GM12872 (cell line): Measurements from ENCODE around the gene CISD1.

ENCODE experiments used
- CTCF ChIP-seq: IDR thresholded peaks from 3 replicates; pipeline ENCODE4 v1.5.1; 2011; ENCODE audit warnings: low read depth, mild to moderate bottlenecking, low read length, moderate library complexity; ENCODE audit not compliant: insufficient read depth

CISD1 gene

DNA sequence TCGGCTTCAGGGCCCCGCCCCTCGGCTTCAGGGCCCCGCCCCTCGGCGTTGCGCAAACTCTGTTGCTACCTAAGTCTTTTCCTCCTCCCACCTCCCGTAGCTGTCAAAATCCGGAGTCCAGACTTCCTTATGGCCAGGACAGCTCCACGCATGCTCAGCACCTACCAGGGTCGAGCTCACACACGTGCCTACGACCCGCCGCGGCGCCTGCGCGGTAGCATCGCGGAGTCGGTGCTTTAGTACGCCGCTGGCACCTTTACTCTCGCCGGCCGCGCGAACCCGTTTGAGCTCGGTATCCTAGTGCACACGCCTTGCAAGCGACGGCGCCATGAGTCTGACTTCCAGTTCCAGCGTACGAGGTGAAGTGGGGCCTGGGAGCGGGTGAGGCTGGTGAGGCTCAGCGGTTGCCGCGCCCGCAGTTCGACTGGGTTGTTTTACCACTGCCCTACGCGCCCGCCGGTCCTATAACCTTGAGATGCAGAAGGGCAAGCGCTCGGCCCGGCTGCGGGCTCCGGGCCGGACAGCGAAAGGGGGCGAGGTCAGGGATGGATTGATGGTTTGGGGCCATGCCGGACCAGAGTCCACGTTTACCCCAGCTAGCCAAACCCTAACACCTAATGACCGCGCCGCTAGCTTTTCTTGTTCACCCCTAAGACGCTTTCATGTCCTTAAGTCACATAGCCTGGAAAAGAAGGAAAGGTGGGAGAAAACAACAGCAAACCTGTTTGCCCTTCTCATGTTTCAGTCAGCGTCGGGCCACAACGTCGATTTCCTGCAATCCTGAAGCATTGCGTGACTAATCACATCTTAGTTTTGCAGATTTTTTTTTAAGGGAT lies at the start of gene CISD1:
Gene CISD1 (plus strand): TSS at position 217 of the 836 bp plus-strand sequence. CDS start 112 bp downstream, at position 329.
- TF ChIP-seq CTCF, result no peak

DNA sequence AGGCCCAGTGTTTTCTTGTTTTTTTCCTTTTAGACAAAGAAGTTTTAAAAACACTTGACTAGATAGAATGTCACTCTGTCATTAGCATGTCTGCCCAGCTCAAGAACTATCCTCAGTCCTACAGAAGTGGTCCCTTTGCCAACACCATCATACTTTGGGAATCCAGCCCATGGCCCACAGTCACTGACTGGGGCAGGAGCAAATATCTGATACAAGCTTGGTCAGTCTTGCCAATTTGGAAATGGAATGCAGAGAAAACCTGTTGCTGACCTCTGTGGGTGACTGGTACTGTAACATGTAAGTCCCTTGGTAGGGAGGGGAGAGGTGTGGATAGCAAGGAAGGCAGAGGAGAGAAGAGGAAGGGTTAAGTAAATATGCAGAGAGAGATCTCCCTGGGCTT lies 49.1 kb upstream of the CISD1 start:
- no peak for TF ChIP-seq CTCF

DNA sequence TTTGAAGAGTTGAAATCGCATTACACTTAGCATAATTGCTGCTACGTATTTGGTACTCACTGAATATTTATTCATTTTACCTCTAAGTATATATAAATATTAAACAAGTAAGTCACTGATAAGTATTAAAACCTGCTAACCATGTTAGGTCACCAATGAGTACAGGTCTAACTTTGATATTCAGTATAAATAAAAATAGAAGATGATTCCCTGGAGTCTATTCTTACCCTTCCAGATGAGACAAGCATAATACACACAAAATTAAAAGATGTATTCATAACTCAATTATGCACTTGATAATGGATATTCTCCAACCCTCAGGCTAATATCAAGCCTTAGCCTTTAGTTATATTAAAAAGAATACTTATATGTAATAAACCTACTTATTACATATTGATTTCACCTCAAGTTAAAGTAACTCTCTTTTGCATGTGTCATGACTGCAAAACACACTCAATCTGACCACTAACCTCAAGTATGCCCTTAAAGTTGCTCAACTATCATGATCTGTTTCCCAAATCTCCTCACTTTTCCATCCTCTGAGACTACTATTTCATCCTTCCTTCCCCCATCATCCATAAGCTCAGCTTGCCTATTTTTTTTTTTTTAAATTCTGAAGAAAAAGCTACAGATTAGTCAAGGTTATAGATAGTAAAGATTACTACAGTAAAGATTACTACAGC lies 48.1 kb upstream of the CISD1 start:
- no peak for TF ChIP-seq CTCF

DNA sequence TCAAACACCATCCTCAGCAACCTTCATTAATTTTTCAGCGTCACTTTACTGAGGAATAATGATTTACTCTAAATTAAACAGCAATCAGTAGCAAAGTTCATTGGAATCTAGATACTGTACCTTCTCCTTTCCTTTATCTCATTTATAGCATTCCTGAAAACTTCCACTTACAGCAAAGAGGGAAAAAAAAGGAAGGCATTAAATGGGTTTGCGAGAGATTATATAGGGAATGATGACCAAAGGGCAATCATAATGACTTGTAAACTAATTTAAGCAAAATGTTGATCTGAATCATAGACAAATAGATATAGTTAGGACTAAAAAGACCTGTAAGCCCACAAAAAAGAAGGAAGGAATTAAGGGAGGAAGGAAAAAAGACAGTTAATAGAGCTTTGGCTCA lies 43.3 kb upstream of the CISD1 start:
- no peak for TF ChIP-seq CTCF

DNA sequence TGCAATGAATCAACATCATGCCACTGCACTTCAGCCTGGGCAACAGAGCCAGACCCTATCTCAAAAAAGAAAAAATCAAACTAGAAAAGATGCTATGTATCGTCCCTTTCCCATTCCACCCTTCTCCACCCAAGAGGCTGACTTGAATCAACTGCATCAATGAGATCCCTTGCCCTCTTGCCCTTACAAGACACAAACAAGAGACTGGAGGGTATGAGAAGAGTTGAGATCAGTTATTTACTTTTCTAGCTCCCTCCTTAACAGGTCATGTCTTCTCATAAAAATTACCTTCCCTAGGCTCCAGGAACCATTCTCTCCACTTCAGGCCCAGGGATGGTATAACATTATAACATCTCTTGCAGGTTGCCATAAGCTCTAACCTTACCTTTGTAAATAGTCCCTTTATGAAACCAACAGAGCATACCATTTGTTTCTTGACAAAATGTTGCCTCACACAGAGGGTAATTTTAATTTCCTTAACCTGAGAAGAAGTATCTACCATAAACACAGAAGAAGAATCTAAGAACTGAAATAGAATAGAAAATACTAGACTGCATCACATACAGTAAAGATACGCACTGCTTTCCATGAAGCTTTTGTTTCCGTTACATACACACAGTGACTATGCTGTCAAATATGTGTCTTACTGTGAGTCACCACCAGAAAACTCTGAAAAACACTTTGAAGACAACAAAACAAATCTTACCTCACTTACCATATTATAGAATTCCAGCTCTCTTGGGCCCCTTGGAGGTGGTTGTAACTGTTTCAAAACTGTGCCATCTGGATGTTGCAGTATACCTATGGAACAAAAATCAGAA lies 31.7 kb upstream of the CISD1 start:
- TF ChIP-seq CTCF, result no peak

- TF ChIP-seq CTCF, result no peak
Observed at GRCh38 chr10:58239561-58240169, 29.3 kb upstream of the CISD1 start.
